ENCODE data around the gene ITGB4.
A peak's percentile ranks its signal among the peaks of the same experiment; 100 is the strongest.

ITGB4 gene

GRCh38 chr17:75773808-75774470 is 52.7 kb downstream of the ITGB4 start:
- no peak for DNase-seq

DNA sequence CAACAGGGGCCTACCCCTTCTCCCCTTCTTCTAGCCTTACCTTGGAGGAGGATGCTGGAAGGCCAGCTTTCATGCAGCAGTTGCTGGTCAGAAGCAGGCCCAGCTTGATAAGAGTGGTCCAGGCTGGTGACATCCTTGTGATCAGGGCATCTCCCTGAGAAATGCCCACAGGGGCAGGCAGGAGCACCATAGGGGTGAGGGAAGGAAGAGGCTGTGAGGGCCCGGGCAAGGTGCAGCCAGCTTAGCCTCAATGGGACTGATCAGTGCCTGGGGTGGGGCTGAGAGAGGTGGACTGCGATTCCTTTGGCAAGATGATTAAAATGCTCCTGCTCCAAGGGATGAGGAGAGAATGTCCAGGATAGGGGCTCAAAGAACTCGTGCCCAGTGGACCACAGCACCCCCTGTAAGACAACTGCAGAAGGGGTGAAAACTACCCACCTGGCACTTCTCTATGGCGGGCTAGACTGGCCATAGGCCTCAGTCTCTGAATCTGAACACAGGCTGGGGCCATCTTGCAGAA is 53.3 kb downstream of the ITGB4 start:
- DNase-seq, result no peak

DNA sequence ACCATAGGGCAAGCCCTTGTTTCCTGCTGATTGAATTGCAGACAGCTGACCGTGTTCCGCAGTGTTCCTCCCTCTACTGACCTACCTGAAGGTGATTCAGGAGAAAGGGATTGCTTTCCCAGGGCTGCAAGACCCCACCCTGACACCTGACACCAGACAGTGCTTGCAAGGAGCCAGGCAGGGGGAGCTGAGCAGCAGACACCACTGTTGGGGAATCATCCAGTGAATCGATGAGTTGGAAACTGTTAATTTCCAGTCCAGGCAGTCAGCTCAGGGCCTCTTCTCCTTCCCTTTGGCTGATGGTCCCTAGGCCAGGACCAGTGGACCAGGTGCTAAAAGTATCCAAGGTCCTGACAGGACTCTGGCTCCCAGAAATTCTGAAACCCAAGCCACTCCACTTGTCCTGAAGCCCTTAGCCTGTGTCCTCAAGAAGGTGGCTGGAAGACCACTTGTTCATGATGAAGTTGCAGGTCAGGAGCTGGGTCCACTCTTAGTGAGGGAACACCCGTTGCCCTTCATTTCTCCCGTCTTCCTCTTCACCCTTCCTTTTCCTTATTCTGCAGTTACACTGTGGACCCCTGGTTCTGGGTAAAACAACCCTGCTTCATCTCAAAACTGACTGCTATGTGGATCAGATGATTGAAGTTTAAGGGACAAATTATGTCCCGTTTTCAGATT is 53.9 kb downstream of the ITGB4 start:
- peak; percentile 11 for DNase-seq

GRCh38 chr17:75776386-75777295 is 55.4 kb downstream of the ITGB4 start:
- DNase-seq, result peak; percentile 55

GRCh38 chr17:75777296-75777922 is 56.1 kb downstream of the ITGB4 start:
- no peak for DNase-seq

- DNase-seq, result peak; percentile 18
Measured at GRCh38 chr17:75778066-75778860, 57.0 kb downstream of the ITGB4 start.

DNA sequence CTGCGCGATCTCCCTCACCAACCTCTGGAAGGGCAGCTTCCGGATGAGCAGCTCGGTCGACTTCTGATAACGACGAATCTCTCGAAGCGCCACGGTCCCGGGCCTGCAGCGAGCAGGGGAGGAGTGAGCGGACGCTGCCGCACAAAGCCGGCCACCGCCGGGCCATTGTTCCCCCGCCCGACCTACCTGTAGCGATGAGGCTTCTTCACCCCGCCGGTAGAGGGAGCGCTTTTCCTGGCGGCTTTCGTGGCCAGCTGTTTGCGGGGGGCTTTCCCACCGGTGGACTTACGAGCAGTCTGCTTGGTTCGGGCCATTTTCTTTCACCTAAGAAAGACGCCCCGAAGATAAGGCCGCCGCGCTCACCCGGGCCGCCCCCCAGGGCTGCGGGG is 57.6 kb downstream of the ITGB4 start:
- DNase-seq, result no peak

DNA sequence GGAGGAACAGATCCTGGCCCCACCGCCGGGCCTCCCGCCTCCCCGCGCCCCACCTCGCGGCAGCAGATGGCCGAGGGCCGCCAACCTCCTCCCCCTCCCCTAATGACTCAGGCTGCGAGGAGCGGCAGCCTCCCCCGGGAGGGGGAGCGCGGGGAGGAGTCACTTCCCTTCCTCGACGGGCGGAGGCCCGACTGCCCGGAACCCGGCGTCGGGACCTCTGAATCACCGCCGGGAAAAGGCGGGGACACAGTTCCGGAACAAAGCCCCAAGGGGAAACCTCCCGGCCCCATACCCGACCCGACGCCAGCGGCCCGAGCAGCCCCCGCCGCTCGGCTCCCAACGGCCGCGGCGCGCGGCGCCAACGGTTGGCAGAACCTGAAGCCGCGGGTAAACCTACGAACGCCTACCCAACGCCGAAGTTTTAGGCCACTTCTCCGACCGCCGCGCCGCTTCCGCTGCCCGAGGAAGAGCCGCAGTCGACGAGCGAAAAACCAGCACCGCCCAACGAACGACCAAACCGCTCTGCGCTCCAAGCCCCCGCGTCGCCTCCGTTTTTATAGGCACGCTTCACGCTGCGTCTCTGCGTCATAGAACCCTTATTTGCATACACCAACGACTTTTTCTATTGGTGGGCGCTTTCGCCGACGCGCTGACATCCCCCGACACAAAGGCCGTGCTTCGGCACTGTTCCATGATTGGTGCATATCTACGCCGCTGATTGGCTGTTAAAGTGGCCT is 58.2 kb downstream of the ITGB4 start:
- peak; percentile 100 for DNase-seq

GRCh38 chr17:75779987-75780889 is 59.0 kb downstream of the ITGB4 start:
- DNase-seq, result no peak

GRCh38 chr17:75783069-75783783 is 62.0 kb downstream of the ITGB4 start:
- DNase-seq, result peak; percentile 98

DNA sequence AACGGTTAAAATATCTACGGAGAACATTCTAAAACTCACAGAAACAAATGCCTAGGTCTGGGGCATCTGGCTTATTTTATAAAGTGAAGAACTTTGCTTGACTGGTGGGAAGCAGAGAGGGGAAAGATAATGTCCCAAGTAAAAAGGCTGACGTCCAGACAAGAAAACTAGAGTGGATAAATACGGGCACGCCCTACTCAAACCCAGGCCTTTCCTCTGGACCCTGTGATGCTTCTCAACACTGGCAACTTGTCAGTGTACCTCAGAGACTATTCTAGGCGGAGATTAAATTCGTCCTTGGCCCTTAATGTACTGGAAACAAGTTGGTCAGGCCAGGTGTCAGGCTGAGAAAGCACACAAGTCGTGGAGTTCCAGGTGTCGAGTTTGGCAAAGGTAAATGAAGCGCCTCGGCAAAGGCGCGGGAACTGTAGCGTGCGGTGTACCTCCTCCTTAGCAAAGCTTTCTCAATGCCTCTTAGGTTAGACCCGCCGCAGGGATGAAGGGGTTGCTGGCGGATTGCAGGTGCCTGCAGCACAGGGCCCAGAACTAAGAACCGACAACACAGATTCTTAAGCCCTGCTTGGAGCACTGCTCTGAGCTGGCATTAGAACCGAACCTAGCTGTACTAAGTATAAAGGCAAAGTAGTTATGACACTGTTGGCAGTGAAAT is 62.7 kb downstream of the ITGB4 start:
- no peak for DNase-seq

- peak; percentile 100 for DNase-seq
Measured at GRCh38 chr17:75784473-75785015, 63.3 kb downstream of the ITGB4 start, which contains the start of gene UNK. Gene UNK (plus strand): TSS chr17:75784806. CDS start chr17:75784881, 75 bp downstream.

DNA sequence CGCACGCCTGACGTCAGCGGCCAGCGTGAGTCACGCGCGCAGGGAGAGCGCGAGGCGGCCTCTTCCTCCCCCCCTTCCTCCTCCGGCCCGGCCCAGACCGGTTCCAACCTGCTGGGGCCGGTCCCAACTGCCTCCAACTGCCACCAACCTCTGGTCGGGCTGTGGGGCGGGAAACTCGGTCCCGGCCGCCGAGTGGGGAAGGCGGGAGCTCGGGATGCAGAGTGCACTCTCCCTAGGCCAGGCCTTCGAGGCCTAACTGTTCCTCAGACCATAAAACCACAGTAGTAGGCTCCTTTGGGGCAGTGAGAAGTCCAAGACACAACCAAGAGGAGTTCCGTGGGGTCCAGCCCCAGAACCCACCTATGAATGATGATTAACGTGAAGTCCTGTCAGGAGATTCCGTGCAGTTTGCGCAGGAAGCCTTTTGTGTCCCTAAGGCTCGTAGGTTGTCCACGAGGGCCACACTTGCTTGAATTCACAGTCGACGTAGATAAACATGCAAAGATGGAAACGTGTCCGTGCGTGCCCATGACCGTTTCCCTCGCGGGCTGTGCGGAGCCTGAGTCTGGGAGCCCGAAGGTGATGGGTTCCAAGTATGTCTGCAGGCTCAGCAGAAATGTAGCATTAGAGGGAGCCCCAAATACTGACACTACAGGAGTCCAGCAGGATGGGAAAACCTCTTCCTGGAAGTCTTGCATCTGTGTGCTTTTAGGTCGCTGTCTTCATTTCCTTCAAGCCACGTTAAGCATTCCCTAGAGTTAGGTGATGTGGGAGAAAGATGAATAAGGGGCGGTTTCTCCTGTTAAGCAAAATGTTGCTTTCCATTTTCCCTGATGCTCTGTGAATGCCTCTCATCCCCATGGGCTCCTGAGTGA is 64.0 kb downstream of the ITGB4 start:
- peak; percentile 91 for DNase-seq

- no peak for DNase-seq
Measured at GRCh38 chr17:75791254-75791653, 70.0 kb downstream of the ITGB4 start.

GRCh38 chr17:75793460-75793859 is 72.2 kb downstream of the ITGB4 start:
- no peak for DNase-seq

- DNase-seq, result no peak
Measured at GRCh38 chr17:75795820-75796607, 74.8 kb downstream of the ITGB4 start.

DNA sequence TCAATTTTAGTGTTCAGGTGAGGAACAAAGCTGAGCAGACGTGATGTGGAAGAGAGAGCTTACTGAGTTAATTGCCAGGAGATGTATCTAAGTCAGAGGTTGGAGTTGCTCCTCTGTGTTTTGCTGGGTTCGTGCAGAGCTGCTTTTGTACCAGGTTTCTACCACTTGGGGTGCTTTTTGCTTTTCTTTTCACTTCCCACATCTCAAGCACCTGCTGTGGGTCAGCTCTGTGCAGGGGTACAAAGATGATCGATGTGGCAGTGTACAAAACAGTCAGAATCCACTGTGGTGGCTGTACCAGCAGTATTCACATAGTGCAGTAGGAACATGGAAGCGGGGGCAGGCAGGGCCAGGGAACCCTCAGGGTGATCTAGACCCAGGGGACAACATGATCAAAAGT is 78.1 kb downstream of the ITGB4 start:
- DNase-seq, result no peak
